ENCODE results near the gene MALL. TPM values are rescaled to one million over a fixed set of nuclear protein-coding genes. Genes with fewer than 3 reads are reported as not detected.

The MALL gene
- total RNA-seq, 4 donors from 2014 or later: 38.7 to 92.8 (median 54.1) TPM

- H3K4me3 ChIP-seq (ENCODE audit: low read depth, poor library complexity, severe bottlenecking): no peak overlapping the region
- 32 to 45% methylated on average over 8 of the region's 8 CpGs for WGBS, 2 donors
- TF ChIP-seq CTCF (IDR thresholded peaks at IDR 0.05): no peak
- no peak for TF ChIP-seq POLR2A (IDR thresholded peaks at IDR 0.05)
- peak in 1 of 2 donors; percentile 84 for DNase-seq (ENCODE audit: low spot score in 2 of 2)
- intact Hi-C loops (cut with DNase I; ENCODE audit: low total_unique reads): no loop called here
These were observed 9.8 kb downstream of the MALL start for GRCh38 chr2:110105608-110106467.

- peak in 1 of 2 donors; percentile 40 for DNase-seq (ENCODE audit: low spot score in 2 of 2)
- H3K4me3 ChIP-seq (ENCODE audit: low read depth, poor library complexity, severe bottlenecking): no peak overlapping the region
- TF ChIP-seq CTCF (IDR thresholded peaks at IDR 0.05): no peak
- 83 to 84% methylated on average over 4 of the region's 4 CpGs for WGBS, 2 donors
- intact Hi-C loops (cut with DNase I; ENCODE audit: low total_unique reads): no loop called here
These were observed 10.4 kb downstream of the MALL start for GRCh38 chr2:110105183-110105582.

- intact Hi-C loops (cut with DNase I; ENCODE audit: low total_unique reads): no loop called here
- no peak for TF ChIP-seq CTCF (IDR thresholded peaks at IDR 0.05)
- TF ChIP-seq POLR2A (IDR thresholded peaks at IDR 0.05): no peak
- WGBS, 2 donors: 87 to 92% methylated on average over 10 of the region's 10 CpGs
- peak in 1 of 2 donors; percentile 81 for DNase-seq (ENCODE audit: low spot score in 2 of 2)
- H3K4me3 ChIP-seq (ENCODE audit: low read depth, poor library complexity, severe bottlenecking): no peak overlapping the region
These were observed 11.4 kb downstream of the MALL start for GRCh38 chr2:110104025-110104771.

GRCh38 chr2:110103061-110103961 is 12.3 kb downstream of the MALL start:
- WGBS, 2 donors: 84 to 86% methylated on average over 20 of the region's 20 CpGs
- DNase-seq (ENCODE audit: low spot score in 2 of 2): peak in 1 of 2 donors; percentile 81
- H3K4me3 ChIP-seq (ENCODE audit: low read depth, poor library complexity, severe bottlenecking): no peak overlapping the region
- intact Hi-C loops (cut with DNase I; ENCODE audit: low total_unique reads): no loop called here
- TF ChIP-seq POLR2A (IDR thresholded peaks at IDR 0.05) (no peak), CTCF (IDR thresholded peaks at IDR 0.05) (no peak)

Measured in lower leg skin (tissue), 4 donors.